Mesendoderm (in vitro differentiated cells): ENCODE measurements around the gene ABCA2.
A peak's percentile ranks its signal among the peaks of the same experiment; 100 is the strongest.

Source experiments
- DNase-seq: peaks from one replicate; pipeline ENCODE4 v3.0.0; 2013
- H2AK5ac ChIP-seq: 2 replicates; pipeline ENCODE4 v1.6.1; 2013; ENCODE audit warnings: low read length, inconsistent platforms
- H2BK120ac ChIP-seq: 2 replicates; pipeline ENCODE4 v1.6.1; 2013; ENCODE audit warnings: low read depth, mild to moderate bottlenecking, low read length, moderate library complexity, mixed read lengths
- H2BK15ac ChIP-seq: replicated peaks from 2 replicates; pipeline ENCODE4 v1.6.1; 2013; ENCODE audit warnings: low read depth, mild to moderate bottlenecking, moderate library complexity
- H2BK5ac ChIP-seq: 2 replicates; pipeline ENCODE4 v1.6.1; 2013; ENCODE audit warnings: low read length, inconsistent platforms
- H3K18ac ChIP-seq: 2 replicates; pipeline ENCODE4 v1.6.1; 2013; ENCODE audit warnings: mild to moderate bottlenecking, low read length, mixed read lengths
- H3K23ac ChIP-seq: one replicate; pipeline ENCODE4 v1.6.1; 2013; ENCODE audit warnings: low read length
- H3K27ac ChIP-seq: 2 replicates; pipeline ENCODE4 v1.5.1; 2013; ENCODE audit warnings: low read depth, mild to moderate bottlenecking, inconsistent platforms, low read length, moderate library complexity
- H3K27me3 ChIP-seq: 2 replicates; pipeline ENCODE4 v1.6.1; 2013; ENCODE audit warnings: low read length, control low read depth, mild to moderate bottlenecking, inconsistent platforms; ENCODE audit not compliant: insufficient read depth, poor library complexity
- H3K36me3 ChIP-seq: 2 replicates; pipeline ENCODE4 v1.6.1; 2013; ENCODE audit warnings: low read length, inconsistent platforms; ENCODE audit not compliant: control insufficient read depth, insufficient read depth
- H3K4ac ChIP-seq: one replicate; pipeline ENCODE4 v1.6.1; 2013; ENCODE audit warnings: low read depth, mild to moderate bottlenecking, low read length, moderate library complexity
- H3K4me1 ChIP-seq: 2 replicates; pipeline ENCODE4 v1.6.1; 2013; ENCODE audit warnings: low read depth, low read length, inconsistent platforms; ENCODE audit not compliant: control insufficient read depth
- H3K4me2 ChIP-seq: 2 replicates; pipeline ENCODE4 v1.6.1; 2013; ENCODE audit warnings: low read length
- H3K4me3 ChIP-seq: 2 replicates; pipeline ENCODE4 v1.5.1; 2013; ENCODE audit warnings: mild to moderate bottlenecking, low read length
- H3K56ac ChIP-seq: one replicate; pipeline ENCODE4 v1.6.1; 2013; ENCODE audit warnings: low read length
- H3K79me1 ChIP-seq: 2 replicates; pipeline ENCODE4 v1.6.1; 2013; ENCODE audit warnings: low read length, inconsistent platforms
- H3K79me2 ChIP-seq: 2 replicates; pipeline ENCODE4 v1.6.1; 2013; ENCODE audit warnings: mild to moderate bottlenecking, low read length; ENCODE audit not compliant: control insufficient read depth, insufficient read depth
- H3K9ac ChIP-seq: 2 replicates; pipeline ENCODE4 v1.6.1; 2013; ENCODE audit warnings: low read length, inconsistent platforms
- H4K5ac ChIP-seq: one replicate; pipeline ENCODE4 v1.6.1; 2013; ENCODE audit warnings: low read length
- H4K8ac ChIP-seq: one replicate; pipeline ENCODE4 v1.6.1; 2013; ENCODE audit warnings: low read depth, mild to moderate bottlenecking, control low read depth, low read length, moderate library complexity
- WGBS: extraction: QIAGEN DNeasy Blood & Tissue Kit; methylation state at CpG from one replicate; pipeline ENCODE4 v1.1.7; 2013; ENCODE audit warnings: low lambda C conversion rate, missing lambda C conversion rate; ENCODE audit not compliant: insufficient coverage; ENCODE audit errors: extremely low coverage; 5-methylcytosine and 5-hydroxymethylcytosine counted together

Gene ABCA2

GRCh38 chr9:137048655-137049543 is 20.9 kb upstream of the ABCA2 start:
- Histone ChIP-seq H2AK5ac (no peak overlapping the region), H3K56ac (no peak overlapping the region), H3K18ac (no peak overlapping the region), H3K4me1 (no peaks in the 10 kb centered on the region), H3K4ac (no peak overlapping the region), H3K36me3 (no peaks in the 10 kb centered on the region), H3K4me3 (no peak overlapping the region), H4K8ac (no peak overlapping the region), H4K5ac (no peak overlapping the region), H3K27ac (no peak overlapping the region), H2BK120ac (no peak overlapping the region), H3K79me1 (no peaks in the 10 kb centered on the region), H3K9ac (no peak overlapping the region), H2BK15ac (no peak overlapping the region), H2BK5ac (no peak overlapping the region), H3K79me2 (no peaks in the 10 kb centered on the region), H3K27me3 (peaks cover 15% of the 10 kb centered on the region), H3K23ac (no peak overlapping the region), H3K4me2 (no peak overlapping the region)
- DNase-seq, result no peak
- WGBS, result no CpG with 5 or more reads among the region's 72 CpGs

GRCh38 chr9:137046088-137046787 is 18.2 kb upstream of the ABCA2 start, which contains the start of gene NPDC1:
TSS of gene NPDC1 (minus strand) at chr9:137046177. CDS start at chr9:137045989, 188 bp downstream.
- Histone ChIP-seq H3K79me1 (no peaks in the 10 kb centered on the region), H3K4me2 (peak within 1 kb of the TSS; percentile 92), H3K27ac (no peak within 1 kb of the TSS), H3K18ac (no peak within 1 kb of the TSS), H3K79me2 (no peaks in the 10 kb centered on the region), H3K4me1 (no peaks in the 10 kb centered on the region), H2BK15ac (no peak within 1 kb of the TSS), H3K4ac (no peak within 1 kb of the TSS), H3K56ac (peak within 1 kb of the TSS; percentile 73), H4K8ac (no peak within 1 kb of the TSS), H3K27me3 (peaks cover 7% of the 10 kb centered on the region), H3K4me3 (no peak within 1 kb of the TSS), H3K23ac (no peak within 1 kb of the TSS), H2BK5ac (no peak within 1 kb of the TSS), H3K9ac (peak within 1 kb of the TSS; percentile 54), H2BK120ac (no peak within 1 kb of the TSS), H2AK5ac (no peak within 1 kb of the TSS), H4K5ac (no peak within 1 kb of the TSS), H3K36me3 (no peaks in the 10 kb centered on the region)
- no CpG with 5 or more reads among the region's 57 CpGs for WGBS
- DNase-seq, result peak; percentile 90

GRCh38 chr9:137045294-137046087 is 17.5 kb upstream of the ABCA2 start:
- H3K9ac ChIP-seq, result peak overlapping the region; percentile 8
- no peak overlapping the region for H4K8ac ChIP-seq
- no peak overlapping the region for H3K4me3 ChIP-seq
- H2BK5ac ChIP-seq, result no peak overlapping the region
- no peak for DNase-seq
- peak overlapping the region; percentile 70 for H3K56ac ChIP-seq
- WGBS, result no CpG with 5 or more reads among the region's 96 CpGs
- H3K27me3 ChIP-seq, result peaks cover 7% of the 10 kb centered on the region
- H2BK15ac ChIP-seq, result no peak overlapping the region
- no peaks in the 10 kb centered on the region for H3K36me3 ChIP-seq
- no peaks in the 10 kb centered on the region for H3K79me2 ChIP-seq
- no peak overlapping the region for H3K27ac ChIP-seq
- H3K4me1 ChIP-seq, result no peaks in the 10 kb centered on the region
- peak overlapping the region; percentile 92 for H3K4me2 ChIP-seq
- H2AK5ac ChIP-seq, result no peak overlapping the region
- H3K23ac ChIP-seq, result no peak overlapping the region
- H2BK120ac ChIP-seq, result no peak overlapping the region
- no peaks in the 10 kb centered on the region for H3K79me1 ChIP-seq
- H3K4ac ChIP-seq, result no peak overlapping the region
- H4K5ac ChIP-seq, result no peak overlapping the region
- H3K18ac ChIP-seq, result no peak overlapping the region

GRCh38 chr9:137044502-137045177 is 16.6 kb upstream of the ABCA2 start:
- H2AK5ac ChIP-seq, result no peak overlapping the region
- no peak overlapping the region for H3K4ac ChIP-seq
- peaks cover 7% of the 10 kb centered on the region for H3K27me3 ChIP-seq
- H3K56ac ChIP-seq, result no peak overlapping the region
- H2BK5ac ChIP-seq, result no peak overlapping the region
- no peak overlapping the region for H3K4me2 ChIP-seq
- DNase-seq, result no peak
- H3K18ac ChIP-seq, result no peak overlapping the region
- H3K36me3 ChIP-seq, result no peaks in the 10 kb centered on the region
- no peak overlapping the region for H3K9ac ChIP-seq
- H3K79me2 ChIP-seq, result no peaks in the 10 kb centered on the region
- H2BK15ac ChIP-seq, result no peak overlapping the region
- WGBS, result no CpG with 5 or more reads among the region's 18 CpGs
- no peak overlapping the region for H3K27ac ChIP-seq
- H2BK120ac ChIP-seq, result no peak overlapping the region
- no peaks in the 10 kb centered on the region for H3K79me1 ChIP-seq
- H4K5ac ChIP-seq, result no peak overlapping the region
- H3K4me1 ChIP-seq, result no peaks in the 10 kb centered on the region
- H4K8ac ChIP-seq, result no peak overlapping the region
- no peak overlapping the region for H3K4me3 ChIP-seq
- no peak overlapping the region for H3K23ac ChIP-seq

GRCh38 chr9:137044037-137044436 is 16.0 kb upstream of the ABCA2 start:
- WGBS, result no CpG with 5 or more reads among the region's 12 CpGs
- H3K9ac ChIP-seq, result no peak overlapping the region
- H2AK5ac ChIP-seq, result no peak overlapping the region
- H4K5ac ChIP-seq, result no peak overlapping the region
- no peak overlapping the region for H3K56ac ChIP-seq
- H3K18ac ChIP-seq, result no peak overlapping the region
- no peak for DNase-seq
- H3K4me3 ChIP-seq, result no peak overlapping the region
- no peaks in the 10 kb centered on the region for H3K79me1 ChIP-seq
- no peaks in the 10 kb centered on the region for H3K4me1 ChIP-seq
- no peak overlapping the region for H2BK5ac ChIP-seq
- H3K4ac ChIP-seq, result no peak overlapping the region
- no peak overlapping the region for H2BK120ac ChIP-seq
- H3K23ac ChIP-seq, result no peak overlapping the region
- no peaks in the 10 kb centered on the region for H3K79me2 ChIP-seq
- H3K4me2 ChIP-seq, result no peak overlapping the region
- no peak overlapping the region for H3K27ac ChIP-seq
- H3K36me3 ChIP-seq, result no peaks in the 10 kb centered on the region
- H2BK15ac ChIP-seq, result no peak overlapping the region
- no peak overlapping the region for H4K8ac ChIP-seq
- peaks cover 7% of the 10 kb centered on the region for H3K27me3 ChIP-seq
